Astrocyte of the cerebellum (primary cell): ENCODE data around the gene OR2C1.

Experiments
- DNase-seq: peaks from one replicate; pipeline ENCODE4 v3.0.0-alpha.2; 2011; ENCODE audit warnings: low read depth
- H3K4me3 ChIP-seq: 2 replicates; pipeline ENCODE4 v1.5.1; 2011; ENCODE audit warnings: mild to moderate bottlenecking, low read depth, low read length, moderate library complexity
- CTCF ChIP-seq: IDR thresholded peaks from 2 replicates; pipeline ENCODE4 v1.5.1; 2012; ENCODE audit warnings: low read length, low read depth, moderate library complexity, mild to moderate bottlenecking; ENCODE audit errors: missing control alignments
- in situ Hi-C: cut with HindIII; loops from 2 replicates; pipeline ENCODE4 v1.10.0; 2017; ENCODE audit warnings: low sequenced_read_pairs

OR2C1 gene

GRCh38 chr16:3355589-3355988 lies at the start of gene OR2C1:
Gene OR2C1, plus strand, starts transcription at chr16:3355889. Its CDS starts 52 bp downstream, at chr16:3355941.
- no peak within 1 kb of the TSS for H3K4me3 ChIP-seq
- in situ Hi-C loops: no loop called here
- DNase-seq: no peak
- no peak for TF ChIP-seq CTCF

- no peak for DNase-seq
- TF ChIP-seq CTCF: no peak
- peak overlapping the region; percentile 64 for H3K4me3 ChIP-seq
- in situ Hi-C loops: no loop called here
These were observed 49.6 kb upstream of the OR2C1 start for GRCh38 chr16:3306078-3306477.

GRCh38 chr16:3311496-3311895 lies 44.2 kb upstream of the OR2C1 start:
- in situ Hi-C loops: no loop called here
- H3K4me3 ChIP-seq: no peak overlapping the region
- TF ChIP-seq CTCF: no peak
- no peak for DNase-seq

- TF ChIP-seq CTCF: no peak
- in situ Hi-C loops: loop anchor here (5.0 kb wide), 1 partner anchor 85 kb away; the partner anchor contains the start of genes ZNF174 and ZSCAN32
- no peak for DNase-seq
- H3K4me3 ChIP-seq: no peak overlapping the region
These were observed 38.2 kb upstream of the OR2C1 start for GRCh38 chr16:3317315-3317999.

GRCh38 chr16:3321816-3322215 lies 33.9 kb upstream of the OR2C1 start:
- no peak overlapping the region for H3K4me3 ChIP-seq
- in situ Hi-C loops: no loop called here
- DNase-seq: no peak
- TF ChIP-seq CTCF: no peak

GRCh38 chr16:3327514-3327913 lies 28.2 kb upstream of the OR2C1 start:
- TF ChIP-seq CTCF: no peak
- no peak for DNase-seq
- in situ Hi-C loops: no loop called here
- H3K4me3 ChIP-seq: no peak overlapping the region

- in situ Hi-C loops: no loop called here
- no peak for DNase-seq
- H3K4me3 ChIP-seq: no peak overlapping the region
- TF ChIP-seq CTCF: no peak
These were observed 27.6 kb upstream of the OR2C1 start for GRCh38 chr16:3328104-3328503.
